ENCODE measurements around the gene TMEM25. TPM values are rescaled to one million over a fixed set of nuclear protein-coding genes. Genes with fewer than 3 reads are reported as not detected.

Gene TMEM25
- total and polyA plus RNA-seq, 5 donors: 8.7 to 16.1 (median 14.3) TPM

Other genes with a start within 250 kb of the TMEM25 start
- 1 to 10 TPM in 2 of 4 donors, under 1 TPM in 2; 0.59 to 2.2 (median 1.0) TPM for gene CD3E, start 226.5 kb upstream of the TMEM25 start, total RNA-seq
- 0.50 TPM for gene CD3E, start 226.5 kb upstream of the TMEM25 start, polyA plus RNA-seq
- 1 to 10 TPM in 2 of 4 donors, under 1 TPM in 2; 0.29 to 1.9 (median 0.86) TPM for gene CD3D, start 188.5 kb upstream of the TMEM25 start, total RNA-seq
- gene CD3D, start 188.5 kb upstream of the TMEM25 start, polyA plus RNA-seq: 0.27 TPM
- gene CD3G, start 186.8 kb upstream of the TMEM25 start, total RNA-seq: 1 to 10 TPM in 1 of 4 donors, under 1 TPM in 3; 0.17 to 1.2 (median 0.49) TPM
- gene CD3G, start 186.8 kb upstream of the TMEM25 start, polyA plus RNA-seq: 0.02 TPM
- gene UBE4A, start 171.6 kb upstream of the TMEM25 start, total RNA-seq: 10 to 100 TPM; 40.7 to 45.8 (median 43.6) TPM
- gene UBE4A, start 171.6 kb upstream of the TMEM25 start, polyA plus RNA-seq: 15.9 TPM
- gene ATP5MG, start 129.6 kb upstream of the TMEM25 start, total RNA-seq: 100 to 1,000 TPM; 500 to 709 (median 601) TPM
- gene ATP5MG, start 129.6 kb upstream of the TMEM25 start, polyA plus RNA-seq: 666 TPM
- gene KMT2A, start 94.7 kb upstream of the TMEM25 start, total RNA-seq: 10 to 100 TPM; 26.9 to 32.7 (median 27.7) TPM
- gene KMT2A, start 94.7 kb upstream of the TMEM25 start, polyA plus RNA-seq: 9.1 TPM
- gene TTC36, start 3.7 kb upstream of the TMEM25 start, total RNA-seq: under 1 TPM in 3 of 4 donors, not detected in 1; 0.31 to 0.63 (median 0.56) TPM
- 0.61 TPM for gene TTC36, start 3.7 kb upstream of the TMEM25 start, polyA plus RNA-seq
- gene IFT46, start 34.7 kb downstream of the TMEM25 start, total RNA-seq: 10 to 100 TPM; 15.2 to 27.4 (median 20.1) TPM
- 21.6 TPM for gene IFT46, start 34.7 kb downstream of the TMEM25 start, polyA plus RNA-seq
- 100 to 1,000 TPM in 2 of 4 donors, 10 to 100 TPM in 2; 90.3 to 138 (median 101) TPM for gene ARCN1, start 41.2 kb downstream of the TMEM25 start, total RNA-seq
- gene ARCN1, start 41.2 kb downstream of the TMEM25 start, polyA plus RNA-seq: 69.1 TPM
- 100 to 1,000 TPM; 123 to 177 (median 136) TPM for gene PHLDB1, start 76.4 kb downstream of the TMEM25 start, total RNA-seq
- gene PHLDB1, start 76.4 kb downstream of the TMEM25 start, polyA plus RNA-seq: 110 TPM
- not detected for gene TREH, start 148.5 kb downstream of the TMEM25 start, total RNA-seq
- gene TREH, start 148.5 kb downstream of the TMEM25 start, polyA plus RNA-seq: 1.2 TPM